HepG2 (cell line): ENCODE data around the gene USP7. TPM values are rescaled to one million over a fixed set of nuclear protein-coding genes. Genes with fewer than 3 reads are reported as not detected.
A peak's percentile ranks its signal among the peaks of the same experiment; 100 is the strongest.

Source experiments
- AGO1 ChIP-seq: fragments of 200-400 bp; formaldehyde crosslinking; IDR thresholded peaks from 2 replicates; pipeline ENCODE4 v1.6.1; 2017; ENCODE audit warnings: mild to moderate bottlenecking, low read depth, low read length, moderate library complexity; ENCODE audit not compliant: poor library complexity, severe bottlenecking
- NFKBIZ ChIP-seq: IDR thresholded peaks from 2 replicates; pipeline ENCODE4 v1.6.1; 2018; ENCODE audit warnings: missing genetic modification reagents, missing compliant biosample characterization
- RAD21 ChIP-seq: fragments of 450-650 bp; formaldehyde crosslinking; IDR thresholded peaks from 2 replicates; pipeline ENCODE4 v1.5.0; 2020; ENCODE audit warnings: mild to moderate bottlenecking
- TBL1XR1 ChIP-seq: fragments of 150-350 bp; IDR thresholded peaks from 2 replicates; pipeline ENCODE4 v1.6.1; 2014; ENCODE audit warnings: borderline replicate concordance, low read length; ENCODE audit not compliant: partially characterized antibody
- ZMYM2 ChIP-seq: sonication (generic); formaldehyde crosslinking; IDR thresholded peaks from 2 replicates; pipeline ENCODE4 v1.8.0; 2022; ENCODE audit warnings: mild to moderate bottlenecking, missing genetic modification reagents
- ZNF121 ChIP-seq: sonication (generic); formaldehyde crosslinking; IDR thresholded peaks from 2 replicates; pipeline ENCODE4 v1.5.0; 2020; ENCODE audit warnings: mild to moderate bottlenecking, missing genetic modification reagents
- ZNF124 ChIP-seq: sonication (generic); formaldehyde crosslinking; IDR thresholded peaks from 2 replicates; pipeline ENCODE4 v1.4.0; 2020; ENCODE audit warnings: missing genetic modification reagents
- ZNF350 ChIP-seq: sonication (generic); formaldehyde crosslinking; IDR thresholded peaks from 2 replicates; pipeline ENCODE4 v1.4.0; 2020; ENCODE audit warnings: mild to moderate bottlenecking, low read depth, missing genetic modification reagents, borderline replicate concordance
- ZNF607 ChIP-seq: sonication (generic); formaldehyde crosslinking; IDR thresholded peaks from 2 replicates; pipeline ENCODE4 v1.5.1; 2020; ENCODE audit warnings: missing genetic modification reagents, mild to moderate bottlenecking, borderline replicate concordance
- polyA plus RNA-seq, 8 experiments: library from polyadenylated mRNA; depleted of rRNA in 3 of 8; stranded (reverse) in 7 of 8; unstranded in 1 of 8; fragments of >200 nt; fragmentation: Illumina TruSeq in 4 of 8; extraction: Trizol in 4 of 8; gene quantifications; 2 replicates each; pipeline versions ENCODE4 v1.2.1 to v1.2.3, GENCODE V29; 2011 to 2016; ENCODE audit warnings: low read depth in 4 of 8, missing spikeins in 1 of 8, mixed read lengths in 1 of 8; ENCODE audit not compliant: insufficient read depth in 1 of 8
- total RNA-seq, 5 experiments: library from RNA; depleted of rRNA; stranded (reverse); fragments of >200 nt; fragmentation: Illumina TruSeq; extraction: Trizol; gene quantifications; 2 replicates each; pipeline ENCODE4 v1.2.3, GENCODE V29; 2016; ENCODE audit warnings: low read depth in 1 of 5
- TF ChIP-seq, protein P1 (sequence below): IDR thresholded peaks from 2 replicates; pipeline ENCODE4 v1.6.1; 2018; ENCODE audit warnings: missing genetic modification reagents
- TF ChIP-seq, protein P2 (sequence below): sonication (generic); formaldehyde crosslinking; conservative IDR thresholded peaks from 2 replicates; pipeline ENCODE4 v1.8.0; 2022; ENCODE audit warnings: low read depth, missing genetic modification reagents
- TF ChIP-seq, protein P3 (sequence below): sonication (generic); formaldehyde crosslinking; IDR thresholded peaks from 2 replicates; pipeline ENCODE4 v1.5.1; 2020; ENCODE audit warnings: mild to moderate bottlenecking, moderate library complexity, missing genetic modification reagents
- TF ChIP-seq, protein P4 (sequence below): sonication (generic); formaldehyde crosslinking; IDR thresholded peaks from 2 replicates; pipeline ENCODE4 v1.8.0; 2023; ENCODE audit warnings: mild to moderate bottlenecking, missing genetic modification reagents
- TF ChIP-seq, protein P5 (sequence below): sonication (generic); formaldehyde crosslinking; IDR thresholded peaks from 2 replicates; pipeline ENCODE4 v1.8.1; 2023; ENCODE audit warnings: mild to moderate bottlenecking, moderate library complexity, missing genetic modification reagents
- TF ChIP-seq, protein P6 (sequence below): sonication (generic); formaldehyde crosslinking; IDR thresholded peaks from 2 replicates; pipeline ENCODE4 v1.5.0; 2020; ENCODE audit warnings: missing genetic modification reagents, mild to moderate bottlenecking, borderline replicate concordance
- TF ChIP-seq, protein P7 (sequence below): fragments of 450-650 bp; IDR thresholded peaks from 2 replicates; pipeline ENCODE4 v1.6.1; 2016

USP7 gene
- total and polyA plus RNA-seq, 2 of the 13 experiments (the other 11 are each of a cell fraction or from before 2014, with no cell fraction given) = 52.5 to 173 TPM

DNA sequence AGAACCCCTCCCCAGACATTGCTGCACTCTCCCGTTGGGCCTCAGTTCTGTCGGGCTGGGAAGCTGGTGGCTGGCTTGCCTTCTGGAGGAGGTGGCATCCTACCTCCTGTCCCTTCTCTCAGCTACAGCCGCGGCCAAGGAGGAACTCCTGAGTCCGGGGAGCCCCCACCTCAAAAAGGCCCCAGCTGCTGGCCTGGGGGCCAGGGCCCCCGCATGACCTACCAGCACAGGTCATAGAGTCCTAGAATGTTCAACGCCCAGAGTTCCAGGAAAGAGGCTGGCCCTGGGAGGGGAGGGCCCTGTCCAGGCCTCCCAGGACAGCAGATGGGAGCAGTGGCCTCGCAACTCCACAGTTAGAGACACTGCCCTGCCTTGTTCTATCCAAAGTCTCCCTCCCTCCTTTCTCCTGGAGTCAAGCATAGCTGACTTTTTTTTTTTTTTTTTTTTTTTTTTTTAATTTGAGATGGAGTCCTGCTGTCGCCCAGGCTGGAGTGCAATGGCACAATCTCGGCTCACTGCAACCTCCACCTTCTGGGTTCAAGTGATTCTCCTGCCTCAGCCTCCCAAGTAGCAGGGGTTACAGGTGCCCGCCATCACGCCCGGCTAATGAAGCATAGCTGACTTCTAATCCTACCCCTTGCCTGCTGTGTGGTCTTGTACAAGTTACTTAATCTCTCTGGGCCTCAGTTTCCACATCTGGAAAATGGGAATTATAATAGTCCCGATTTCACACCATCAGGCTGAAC, 102.0 kb downstream of the USP7 start (continued):
- no peak for TF ChIP-seq ZNF121
- TF ChIP-seq, protein P1, sequence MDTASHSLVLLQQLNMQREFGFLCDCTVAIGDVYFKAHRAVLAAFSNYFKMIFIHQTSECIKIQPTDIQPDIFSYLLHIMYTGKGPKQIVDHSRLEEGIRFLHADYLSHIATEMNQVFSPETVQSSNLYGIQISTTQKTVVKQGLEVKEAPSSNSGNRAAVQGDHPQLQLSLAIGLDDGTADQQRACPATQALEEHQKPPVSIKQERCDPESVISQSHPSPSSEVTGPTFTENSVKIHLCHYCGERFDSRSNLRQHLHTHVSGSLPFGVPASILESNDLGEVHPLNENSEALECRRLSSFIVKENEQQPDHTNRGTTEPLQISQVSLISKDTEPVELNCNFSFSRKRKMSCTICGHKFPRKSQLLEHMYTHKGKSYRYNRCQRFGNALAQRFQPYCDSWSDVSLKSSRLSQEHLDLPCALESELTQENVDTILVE (CRISPR knock-in tag) = no peak
- TF ChIP-seq, protein P2, sequence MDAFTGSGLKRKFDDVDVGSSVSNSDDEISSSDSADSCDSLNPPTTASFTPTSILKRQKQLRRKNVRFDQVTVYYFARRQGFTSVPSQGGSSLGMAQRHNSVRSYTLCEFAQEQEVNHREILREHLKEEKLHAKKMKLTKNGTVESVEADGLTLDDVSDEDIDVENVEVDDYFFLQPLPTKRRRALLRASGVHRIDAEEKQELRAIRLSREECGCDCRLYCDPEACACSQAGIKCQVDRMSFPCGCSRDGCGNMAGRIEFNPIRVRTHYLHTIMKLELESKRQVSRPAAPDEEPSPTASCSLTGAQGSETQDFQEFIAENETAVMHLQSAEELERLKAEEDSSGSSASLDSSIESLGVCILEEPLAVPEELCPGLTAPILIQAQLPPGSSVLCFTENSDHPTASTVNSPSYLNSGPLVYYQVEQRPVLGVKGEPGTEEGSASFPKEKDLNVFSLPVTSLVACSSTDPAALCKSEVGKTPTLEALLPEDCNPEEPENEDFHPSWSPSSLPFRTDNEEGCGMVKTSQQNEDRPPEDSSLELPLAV = no peak
- TF ChIP-seq, protein P3, sequence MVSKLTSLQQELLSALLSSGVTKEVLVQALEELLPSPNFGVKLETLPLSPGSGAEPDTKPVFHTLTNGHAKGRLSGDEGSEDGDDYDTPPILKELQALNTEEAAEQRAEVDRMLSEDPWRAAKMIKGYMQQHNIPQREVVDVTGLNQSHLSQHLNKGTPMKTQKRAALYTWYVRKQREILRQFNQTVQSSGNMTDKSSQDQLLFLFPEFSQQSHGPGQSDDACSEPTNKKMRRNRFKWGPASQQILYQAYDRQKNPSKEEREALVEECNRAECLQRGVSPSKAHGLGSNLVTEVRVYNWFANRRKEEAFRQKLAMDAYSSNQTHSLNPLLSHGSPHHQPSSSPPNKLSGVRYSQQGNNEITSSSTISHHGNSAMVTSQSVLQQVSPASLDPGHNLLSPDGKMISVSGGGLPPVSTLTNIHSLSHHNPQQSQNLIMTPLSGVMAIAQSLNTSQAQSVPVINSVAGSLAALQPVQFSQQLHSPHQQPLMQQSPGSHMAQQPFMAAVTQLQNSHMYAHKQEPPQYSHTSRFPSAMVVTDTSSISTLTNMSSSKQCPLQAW (CRISPR knock-in tag) = 0 out of 2 replicates have a peak, but pooled peaks have one; percentile 5
- TF ChIP-seq NFKBIZ = 0 out of 2 replicates have a peak, but pooled peaks have one; percentile 31
- TF ChIP-seq ZNF350 (CRISPR knock-in tag) = no peak; the same call in 1 of the 2 replicates
- peak; percentile 96 for TF ChIP-seq AGO1
- TF ChIP-seq ZMYM2 = no peak
- TF ChIP-seq, protein P4, sequence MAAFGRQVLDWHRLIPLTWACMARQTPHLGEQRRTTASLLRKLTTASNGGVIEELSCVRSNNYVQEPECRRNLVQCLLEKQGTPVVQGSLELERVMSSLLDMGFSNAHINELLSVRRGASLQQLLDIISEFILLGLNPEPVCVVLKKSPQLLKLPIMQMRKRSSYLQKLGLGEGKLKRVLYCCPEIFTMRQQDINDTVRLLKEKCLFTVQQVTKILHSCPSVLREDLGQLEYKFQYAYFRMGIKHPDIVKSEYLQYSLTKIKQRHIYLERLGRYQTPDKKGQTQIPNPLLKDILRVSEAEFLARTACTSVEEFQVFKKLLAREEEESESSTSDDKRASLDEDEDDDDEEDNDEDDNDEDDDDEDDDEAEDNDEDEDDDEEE (CRISPR knock-in tag) = 0 out of 2 replicates have a peak, but pooled peaks have one; percentile 46
- 0 out of 2 replicates have a peak, but pooled peaks have one; percentile 10 for TF ChIP-seq RAD21 (CRISPR knock-in tag)
- TF ChIP-seq, protein P5, sequence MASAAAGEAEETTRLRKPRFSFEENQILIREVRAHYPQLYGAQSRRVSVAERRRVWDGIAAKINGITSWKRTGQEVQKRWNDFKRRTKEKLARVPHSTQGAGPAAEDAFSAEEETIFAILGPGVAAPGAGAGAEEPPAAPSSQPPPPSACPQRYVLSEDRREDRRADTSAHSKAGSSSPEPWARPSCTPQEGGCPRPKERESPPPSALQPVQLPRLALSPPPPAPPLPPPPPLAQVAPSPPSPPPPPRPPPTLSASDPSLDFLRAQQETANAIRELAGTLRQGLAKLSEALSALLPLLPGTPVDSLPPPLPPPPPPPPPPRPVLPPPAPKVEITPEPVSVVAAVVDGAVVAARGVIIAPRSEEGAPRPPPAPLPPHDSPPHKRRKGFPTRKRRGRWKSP (CRISPR knock-in tag) = 0 out of 2 replicates have a peak, but pooled peaks have one; percentile 32
- TF ChIP-seq, protein P6, sequence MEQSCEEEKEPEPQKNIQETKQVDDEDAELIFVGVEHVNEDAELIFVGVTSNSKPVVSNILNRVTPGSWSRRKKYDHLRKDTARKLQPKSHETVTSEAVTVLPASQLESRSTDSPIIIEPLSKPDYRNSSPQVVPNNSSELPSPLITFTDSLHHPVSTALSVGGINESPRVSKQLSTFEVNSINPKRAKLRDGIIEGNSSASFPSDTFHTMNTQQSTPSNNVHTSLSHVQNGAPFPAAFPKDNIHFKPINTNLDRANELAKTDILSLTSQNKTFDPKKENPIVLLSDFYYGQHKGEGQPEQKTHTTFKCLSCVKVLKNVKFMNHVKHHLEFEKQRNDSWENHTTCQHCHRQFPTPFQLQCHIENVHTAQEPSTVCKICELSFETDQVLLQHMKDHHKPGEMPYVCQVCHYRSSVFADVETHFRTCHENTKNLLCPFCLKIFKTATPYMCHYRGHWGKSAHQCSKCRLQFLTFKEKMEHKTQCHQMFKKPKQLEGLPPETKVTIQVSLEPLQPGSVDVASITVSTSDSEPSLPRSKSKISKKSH (CRISPR knock-in tag) = peak; percentile 48; the same call in 1 of the 2 replicates
- no peak for TF ChIP-seq TBL1XR1
- TF ChIP-seq, protein P7, sequence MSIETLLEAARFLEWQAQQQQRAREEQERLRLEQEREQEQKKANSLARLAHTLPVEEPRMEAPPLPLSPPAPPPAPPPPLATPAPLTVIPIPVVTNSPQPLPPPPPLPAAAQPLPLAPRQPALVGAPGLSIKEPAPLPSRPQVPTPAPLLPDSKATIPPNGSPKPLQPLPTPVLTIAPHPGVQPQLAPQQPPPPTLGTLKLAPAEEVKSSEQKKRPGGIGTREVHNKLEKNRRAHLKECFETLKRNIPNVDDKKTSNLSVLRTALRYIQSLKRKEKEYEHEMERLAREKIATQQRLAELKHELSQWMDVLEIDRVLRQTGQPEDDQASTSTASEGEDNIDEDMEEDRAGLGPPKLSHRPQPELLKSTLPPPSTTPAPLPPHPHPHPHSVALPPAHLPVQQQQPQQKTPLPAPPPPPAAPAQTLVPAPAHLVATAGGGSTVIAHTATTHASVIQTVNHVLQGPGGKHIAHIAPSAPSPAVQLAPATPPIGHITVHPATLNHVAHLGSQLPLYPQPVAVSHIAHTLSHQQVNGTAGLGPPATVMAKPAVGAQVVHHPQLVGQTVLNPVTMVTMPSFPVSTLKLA = no peak
- 0 out of 2 replicates have a peak, but pooled peaks have one; percentile 18 for TF ChIP-seq ZNF607 (CRISPR knock-in tag)
- TF ChIP-seq ZNF124 (CRISPR knock-in tag) = no peak
